OCI-LY1 (cell line): ENCODE measurements around the gene SH3BP4.

Experiments
- H2AFZ ChIP-seq: fragments of 200-600 bp; sonication (generic), shearing (Covaris generic); 2 replicates; pipeline ENCODE4 v1.6.0; 2014; ENCODE audit warnings: antibody characterized with exemption, mild to moderate bottlenecking, low read length
- H3F3A ChIP-seq: fragments of 200-600 bp; sonication (generic), shearing (Covaris generic); 2 replicates; pipeline ENCODE4 v1.6.0; 2014; ENCODE audit warnings: mild to moderate bottlenecking, antibody characterized with exemption, low read length, moderate library complexity; ENCODE audit not compliant: insufficient read depth
- H3K27ac ChIP-seq: fragments of 200-600 bp; sonication (generic); 2 replicates; pipeline ENCODE4 v1.5.1; 2014; ENCODE audit warnings: low read length, mixed run types, mild to moderate bottlenecking, low read depth; ENCODE audit not compliant: poor library complexity, severe bottlenecking
- H3K27me3 ChIP-seq: fragments of 200-600 bp; sonication (generic); 2 replicates; pipeline ENCODE4 v1.6.0; 2014; ENCODE audit warnings: antibody characterized with exemption, mild to moderate bottlenecking, low read length, moderate library complexity; ENCODE audit not compliant: insufficient read depth
- H3K36me3 ChIP-seq: fragments of 200-600 bp; sonication (generic); 2 replicates; pipeline ENCODE4 v1.6.1; 2014; ENCODE audit warnings: mild to moderate bottlenecking, antibody characterized with exemption, low read length, moderate library complexity, mixed read lengths; ENCODE audit not compliant: insufficient read depth
- H3K4me1 ChIP-seq: fragments of 200-600 bp; sonication (generic); 2 replicates; pipeline ENCODE4 v1.5.1; 2014; ENCODE audit warnings: mild to moderate bottlenecking, low read length, moderate library complexity; ENCODE audit not compliant: insufficient read depth, severe bottlenecking
- H3K4me2 ChIP-seq: fragments of 200-600 bp; sonication (generic), shearing (Covaris generic); 2 replicates; pipeline ENCODE4 v1.6.1; 2014; ENCODE audit warnings: low read length
- H3K4me3 ChIP-seq: fragments of 200-600 bp; sonication (generic); 2 replicates; pipeline ENCODE4 v1.5.1; 2014; ENCODE audit warnings: low read length, low read depth, mild to moderate bottlenecking, mixed read lengths; ENCODE audit not compliant: poor library complexity, severe bottlenecking
- H3K79me2 ChIP-seq: fragments of 200-600 bp; shearing (Covaris generic); 2 replicates; pipeline ENCODE4 v1.6.1; 2016; ENCODE audit warnings: mixed run types, low read length, mixed read lengths; ENCODE audit not compliant: insufficient read depth
- H3K9ac ChIP-seq: fragments of 200-600 bp; sonication (generic), shearing (Covaris generic); 2 replicates; pipeline ENCODE4 v1.6.1; 2014; ENCODE audit warnings: mild to moderate bottlenecking, low read length, mixed read lengths
- H3K9me2 ChIP-seq: fragments of 200-600 bp; sonication (generic), shearing (Covaris generic); 2 replicates; pipeline ENCODE4 v1.6.1; 2014; ENCODE audit warnings: low read depth, mild to moderate bottlenecking, low read length, mixed read lengths
- H3K9me3 ChIP-seq: fragments of 200-600 bp; shearing (Covaris generic); 2 replicates; pipeline ENCODE4 v1.6.1; 2014; ENCODE audit warnings: low read length, mixed read lengths
- H4K20me1 ChIP-seq: fragments of 200-600 bp; sonication (generic), shearing (Covaris generic); 2 replicates; pipeline ENCODE4 v1.6.0; 2016; ENCODE audit warnings: mild to moderate bottlenecking, low read length; ENCODE audit not compliant: insufficient read depth
- CTCF ChIP-seq: fragments of 200-600 bp; sonication (generic), shearing (Covaris generic); IDR thresholded peaks from 2 replicates; pipeline ENCODE4 v1.5.1; 2017; ENCODE audit warnings: mild to moderate bottlenecking, antibody characterized with exemption, low read length, moderate library complexity, mixed read lengths
- EZH2 ChIP-seq: fragments of 200-600 bp; sonication (generic), shearing (Covaris generic); IDR thresholded peaks from 2 replicates; pipeline ENCODE4 v1.8.0; 2017; ENCODE audit warnings: borderline replicate concordance, mixed run types, mild to moderate bottlenecking, antibody characterized with exemption, low read length, moderate library complexity, mixed read lengths

Gene SH3BP4

GRCh38 chr2:235047171-235048160 lies 95.6 kb downstream of the SH3BP4 start:
- H3K4me1 ChIP-seq = no peaks in the 10 kb centered on the region
- no peaks in the 10 kb centered on the region for H3K36me3 ChIP-seq
- H3K79me2 ChIP-seq = no peaks in the 10 kb centered on the region
- H3K9me3 ChIP-seq = no peaks in the 10 kb centered on the region
- no peak for TF ChIP-seq EZH2
- no peak for TF ChIP-seq CTCF
- H3K4me2 ChIP-seq = no peak overlapping the region
- no peaks in the 10 kb centered on the region for H3K27me3 ChIP-seq
- H3K9me2 ChIP-seq = no peaks in the 10 kb centered on the region
- no peak overlapping the region for H3K4me3 ChIP-seq
- H2AFZ ChIP-seq = no peak overlapping the region
- no peak overlapping the region for H3K27ac ChIP-seq
- H4K20me1 ChIP-seq = no peaks in the 10 kb centered on the region
- no peak overlapping the region for H3K9ac ChIP-seq
- no peaks in the 10 kb centered on the region for H3F3A ChIP-seq

- Histone ChIP-seq H3F3A (no peaks in the 10 kb centered on the region), H3K79me2 (no peaks in the 10 kb centered on the region), H4K20me1 (no peaks in the 10 kb centered on the region), H3K27me3 (no peaks in the 10 kb centered on the region), H3K36me3 (no peaks in the 10 kb centered on the region), H3K4me1 (no peaks in the 10 kb centered on the region), H2AFZ (no peak overlapping the region), H3K9me3 (no peaks in the 10 kb centered on the region), H3K9ac (no peak overlapping the region), H3K4me2 (no peak overlapping the region), H3K27ac (no peak overlapping the region), H3K4me3 (no peak overlapping the region), H3K9me2 (no peaks in the 10 kb centered on the region)
- TF ChIP-seq CTCF = no peak
- no peak for TF ChIP-seq EZH2
Observed at GRCh38 chr2:235048549-235048948, 96.7 kb downstream of the SH3BP4 start.

- Histone ChIP-seq H3F3A (no peaks in the 10 kb centered on the region), H3K9ac (no peak overlapping the region), H3K79me2 (no peaks in the 10 kb centered on the region), H3K9me3 (no peaks in the 10 kb centered on the region), H2AFZ (no peak overlapping the region), H3K4me3 (no peak overlapping the region), H3K4me1 (no peaks in the 10 kb centered on the region), H3K9me2 (no peaks in the 10 kb centered on the region), H4K20me1 (no peaks in the 10 kb centered on the region), H3K27ac (no peak overlapping the region), H3K27me3 (no peaks in the 10 kb centered on the region), H3K36me3 (no peaks in the 10 kb centered on the region), H3K4me2 (no peak overlapping the region)
- TF ChIP-seq CTCF (no peak), EZH2 (no peak)
Observed at GRCh38 chr2:235049069-235049468, 97.3 kb downstream of the SH3BP4 start.
